AG04450 (cell line): ENCODE measurements around the gene ULK4. TPM values are rescaled to one million over a fixed set of nuclear protein-coding genes. Genes with fewer than 3 reads are reported as not detected.

Experiments
- CTCF ChIA-PET: fragments of 300-600, 350-600 bp; formaldehyde crosslinking; extraction: SDS; loops from one replicate; lab custom pipeline; 2022; ENCODE audit warnings: antibody characterized with exemption, inconsistent platforms; lab: Charles Lee
- POLR2A ChIA-PET: fragments of 350-600 bp; formaldehyde crosslinking; extraction: SDS; loops from one replicate; lab custom pipeline; 2021; ENCODE audit warnings: antibody characterized with exemption, inconsistent platforms; lab: Yijun Ruan, JAX
- DNase-seq: peaks from one replicate; pipeline ENCODE4 v3.0.0-alpha.2; 2011; ENCODE audit warnings: low read depth, low spot score
- H3K27ac ChIP-seq: one replicate; pipeline ENCODE4 v1.5.1; 2012; ENCODE audit warnings: low read depth, low read length, control low read depth
- H3K27me3 ChIP-seq: one replicate; pipeline ENCODE4 v1.6.0; 2012; ENCODE audit warnings: low read length; ENCODE audit not compliant: control insufficient read depth, insufficient read depth
- H3K4me3 ChIP-seq: 2 replicates; pipeline ENCODE4 v1.5.1; 2011; ENCODE audit warnings: mild to moderate bottlenecking, low read depth, low read length, control low read depth
- H3K9me3 ChIP-seq: 2 replicates; pipeline ENCODE4 v1.5.1; 2012; ENCODE audit warnings: low read length; ENCODE audit not compliant: control insufficient read depth, insufficient read depth
- polyA plus RNA-seq: library from polyadenylated mRNA; depleted of rRNA; stranded (reverse); fragments of >200 nt; gene quantifications from 2 replicates; pipeline ENCODE4 v1.2.3, GENCODE V29; 2011
- TF ChIP-seq, protein P1 (sequence below): IDR thresholded peaks from 2 replicates; pipeline ENCODE4 v1.5.1; 2011; ENCODE audit warnings: low read depth, low read length, control low read depth, inconsistent platforms

ULK4 gene
- polyA plus RNA-seq, 1 experiment: 3.7 TPM

DNA sequence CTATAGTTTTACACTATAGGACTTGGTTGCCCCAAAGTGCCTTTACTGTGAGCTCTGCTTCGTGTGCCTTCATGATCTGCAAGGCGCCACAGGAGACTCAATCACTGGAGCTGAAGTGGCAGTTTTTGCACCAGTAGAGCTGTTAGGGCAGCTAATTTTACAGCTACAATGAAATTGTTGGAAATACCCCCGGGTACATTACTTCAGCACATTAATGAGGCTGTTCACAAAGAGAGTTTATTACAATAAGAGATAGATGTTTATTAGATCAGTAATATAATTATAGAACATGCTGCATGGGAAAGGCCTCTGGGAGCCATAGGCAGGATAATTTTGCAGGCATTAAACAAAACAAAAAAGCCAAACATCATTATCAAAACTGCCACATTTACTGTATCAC lies 531.5 kb downstream of the ULK4 start:
- ChIA-PET POLR2A (no interaction called here), CTCF (interaction anchor here (1.0 to 1.1 kb wide), 2 partner anchors 286 to 846 kb away, joined by 4 to 5 read pairs; no protein-coding TSS in a partner anchor)
- Histone ChIP-seq H3K9me3 (no peaks in the 10 kb centered on the region), H3K4me3 (no peak overlapping the region), H3K27me3 (no peaks in the 10 kb centered on the region), H3K27ac (no peak overlapping the region)
- TF ChIP-seq, protein P1, sequence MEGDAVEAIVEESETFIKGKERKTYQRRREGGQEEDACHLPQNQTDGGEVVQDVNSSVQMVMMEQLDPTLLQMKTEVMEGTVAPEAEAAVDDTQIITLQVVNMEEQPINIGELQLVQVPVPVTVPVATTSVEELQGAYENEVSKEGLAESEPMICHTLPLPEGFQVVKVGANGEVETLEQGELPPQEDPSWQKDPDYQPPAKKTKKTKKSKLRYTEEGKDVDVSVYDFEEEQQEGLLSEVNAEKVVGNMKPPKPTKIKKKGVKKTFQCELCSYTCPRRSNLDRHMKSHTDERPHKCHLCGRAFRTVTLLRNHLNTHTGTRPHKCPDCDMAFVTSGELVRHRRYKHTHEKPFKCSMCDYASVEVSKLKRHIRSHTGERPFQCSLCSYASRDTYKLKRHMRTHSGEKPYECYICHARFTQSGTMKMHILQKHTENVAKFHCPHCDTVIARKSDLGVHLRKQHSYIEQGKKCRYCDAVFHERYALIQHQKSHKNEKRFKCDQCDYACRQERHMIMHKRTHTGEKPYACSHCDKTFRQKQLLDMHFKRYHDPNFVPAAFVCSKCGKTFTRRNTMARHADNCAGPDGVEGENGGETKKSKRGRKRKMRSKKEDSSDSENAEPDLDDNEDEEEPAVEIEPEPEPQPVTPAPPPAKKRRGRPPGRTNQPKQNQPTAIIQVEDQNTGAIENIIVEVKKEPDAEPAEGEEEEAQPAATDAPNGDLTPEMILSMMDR: no peak
- DNase-seq: no peak

GRCh38 chr3:41426485-41426884 lies 535.4 kb downstream of the ULK4 start:
- no peaks in the 10 kb centered on the region for H3K27me3 ChIP-seq
- TF ChIP-seq, protein P1: no peak
- no peak overlapping the region for H3K27ac ChIP-seq
- POLR2A ChIA-PET: no interaction called here
- H3K4me3 ChIP-seq: no peak overlapping the region
- CTCF ChIA-PET: no interaction called here
- H3K9me3 ChIP-seq: no peaks in the 10 kb centered on the region
- DNase-seq: no peak

DNA sequence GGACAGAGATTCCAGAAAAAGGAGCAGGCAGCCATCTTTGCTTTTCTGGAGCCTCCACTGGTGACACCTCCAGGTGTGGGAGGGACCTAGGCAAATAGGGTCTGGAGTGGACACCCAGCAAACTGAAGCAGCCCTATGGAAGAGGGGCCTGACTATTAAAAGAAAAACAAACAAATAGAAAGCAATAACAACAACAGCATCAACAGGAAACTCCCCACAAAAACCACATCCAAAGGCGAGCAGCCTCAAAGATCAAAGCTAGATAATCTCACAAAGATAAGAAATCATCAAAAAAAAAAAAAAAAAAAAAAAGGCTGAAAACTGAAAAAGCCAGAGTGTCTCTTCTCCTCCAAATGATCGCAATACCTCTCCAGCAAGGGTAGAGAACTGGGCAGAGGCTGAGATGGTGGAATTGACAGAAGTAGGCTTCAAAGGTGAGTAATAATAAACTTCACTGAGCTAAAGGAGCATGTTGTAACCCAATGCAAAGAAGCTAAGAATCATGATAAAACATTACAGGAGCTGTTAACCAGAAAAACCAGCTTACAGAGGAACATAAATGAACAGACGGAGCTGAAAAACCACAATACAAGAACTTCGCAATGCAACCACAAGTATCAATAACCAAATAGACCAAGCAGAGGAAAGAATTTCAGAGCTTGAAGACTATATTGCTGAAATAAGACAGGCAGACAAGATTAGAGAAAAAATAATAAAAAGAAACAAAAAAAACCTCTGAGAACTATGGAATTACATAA lies 537.2 kb downstream of the ULK4 start:
- Histone ChIP-seq H3K9me3 (no peaks in the 10 kb centered on the region), H3K4me3 (no peak overlapping the region), H3K27me3 (no peaks in the 10 kb centered on the region), H3K27ac (no peak overlapping the region)
- ChIA-PET POLR2A (no interaction called here), CTCF (interaction anchor here (0.6 kb wide), 1 partner anchor 287 kb away, joined by 8 read pairs; no protein-coding TSS in a partner anchor)
- no peak for DNase-seq
- TF ChIP-seq, protein P1: no peak

DNA sequence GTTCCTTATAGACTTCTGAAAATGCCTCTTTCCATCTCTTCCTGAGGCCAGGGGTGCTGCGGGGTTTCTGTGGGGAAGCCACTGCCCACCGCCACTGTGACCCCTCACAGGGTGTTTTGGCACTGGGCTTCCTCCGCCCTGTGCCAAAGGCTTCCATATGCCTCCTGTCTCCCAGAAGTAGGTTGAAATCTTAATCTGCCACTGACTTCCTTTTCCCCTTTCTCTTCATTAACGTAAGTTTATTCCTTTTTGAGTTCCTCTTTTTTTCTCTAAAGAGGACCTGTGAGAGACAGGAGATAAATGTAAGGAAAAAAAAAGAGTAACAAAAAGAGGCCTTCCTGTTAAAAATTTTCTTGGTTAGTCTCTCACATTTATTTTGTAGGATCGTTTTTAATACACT lies 542.1 kb downstream of the ULK4 start:
- Histone ChIP-seq H3K27ac (no peak overlapping the region), H3K4me3 (no peak overlapping the region), H3K9me3 (no peaks in the 10 kb centered on the region), H3K27me3 (peaks cover 2% of the 10 kb centered on the region)
- DNase-seq: no peak
- CTCF ChIA-PET: no interaction called here
- POLR2A ChIA-PET: no interaction called here
- TF ChIP-seq, protein P1: no peak

DNA sequence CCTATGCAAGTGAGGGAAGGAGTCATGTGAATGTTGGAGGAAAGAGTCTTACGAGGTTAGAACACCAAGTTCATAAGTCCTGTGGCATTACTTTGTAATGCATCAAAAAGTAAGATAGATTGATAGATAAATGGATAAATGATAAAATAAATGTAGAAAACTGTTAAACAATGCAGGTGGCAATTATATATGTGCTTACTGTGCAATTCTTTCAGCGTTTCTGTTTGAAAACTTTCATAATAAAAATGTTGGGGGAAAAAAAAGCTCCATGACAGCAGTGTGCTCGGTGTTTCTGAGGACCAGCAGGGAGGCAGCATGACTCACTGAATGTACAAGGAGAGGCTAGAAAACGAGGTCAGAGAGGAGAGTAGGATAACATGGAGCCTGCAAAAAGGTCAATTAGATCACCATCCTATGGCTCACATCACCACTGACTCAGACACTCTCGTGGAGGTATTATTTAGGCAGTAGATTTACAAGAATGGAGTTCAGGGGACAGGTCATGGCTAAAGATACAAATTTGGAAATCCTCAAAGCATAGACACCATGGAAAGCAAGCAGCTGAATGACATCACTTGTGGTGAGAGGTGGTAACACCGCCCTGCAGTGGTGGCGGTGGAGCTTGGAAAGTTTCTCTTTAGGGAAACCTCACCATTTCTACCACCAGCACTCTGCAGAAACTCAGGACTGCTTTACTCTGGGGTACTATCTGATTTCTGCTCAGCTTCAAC lies 542.8 kb downstream of the ULK4 start:
- TF ChIP-seq, protein P1: no peak
- H3K9me3 ChIP-seq: no peaks in the 10 kb centered on the region
- CTCF ChIA-PET: no interaction called here
- POLR2A ChIA-PET: no interaction called here
- no peak overlapping the region for H3K27ac ChIP-seq
- DNase-seq: peak; percentile 7
- peaks cover 2% of the 10 kb centered on the region for H3K27me3 ChIP-seq
- H3K4me3 ChIP-seq: no peak overlapping the region
